Prostate gland (tissue), 2 donors: ENCODE measurements around the gene C1orf159. TPM values are rescaled to one million over a fixed set of nuclear protein-coding genes. Genes with fewer than 3 reads are reported as not detected.
A peak's percentile ranks its signal among the peaks of the same experiment; 100 is the strongest.
"Not testable (repeated sequence)": the region's sequence is repeated elsewhere in the genome, so short reads cannot be mapped to it uniquely, and the experiment has no call there.

Experiments
- DNase-seq: peaks from one replicate; pipeline ENCODE4 v3.0.0-alpha.2; 2019; ENCODE audit warnings: low spot score
- H3K27ac ChIP-seq, 2 donors: fragments of 200-600 bp; sonication (generic); 2 replicates each; pipeline ENCODE4 v1.5.1; 2017 to 2019
- H3K27me3 ChIP-seq: fragments of 200-600 bp; sonication (generic); replicated peaks from 2 replicates; pipeline ENCODE4 v1.5.1; 2019; ENCODE audit not compliant: insufficient read depth
- H3K36me3 ChIP-seq, 2 donors: fragments of 200-600 bp; sonication (generic); 1 replicate in 1 of 2; 2 replicates in 1 of 2; pipeline versions ENCODE4 v1.5.1 to v1.8.1; 2017 to 2019
- H3K4me1 ChIP-seq: fragments of 200-600 bp; sonication (generic); replicated peaks from 2 replicates; pipeline ENCODE4 v1.5.1; 2019
- H3K4me3 ChIP-seq, 2 donors: fragments of 200-600 bp; sonication (generic); 2 replicates each; pipeline ENCODE4 v1.5.1; 2017 to 2019
- H3K9me3 ChIP-seq: fragments of 200-600 bp; sonication (generic); 2 replicates; pipeline ENCODE4 v1.5.1; 2017
- CTCF ChIP-seq, 4 experiments: fragments of 200-600 bp in 2 of 4; fragments of 450-650 bp in 2 of 4; sonication (generic) in 2 of 4; IDR thresholded peaks; 1 replicate in 3 of 4; 2 replicates in 1 of 4; pipeline ENCODE4 v1.5.1; 2016 to 2019; ENCODE audit warnings: antibody characterized with exemption in 4 of 4, mild to moderate bottlenecking in 2 of 4, moderate library complexity in 2 of 4
- POLR2A ChIP-seq: fragments of 450-650 bp; IDR thresholded peaks from one replicate; pipeline ENCODE4 v1.6.1; 2016; ENCODE audit warnings: antibody characterized with exemption, mild to moderate bottlenecking
- POLR2AphosphoS5 ChIP-seq: sonication (generic); formaldehyde crosslinking; IDR thresholded peaks from one replicate; pipeline ENCODE4 v1.6.1; 2017; ENCODE audit warnings: antibody characterized with exemption
- WGBS: methylation state at CpG from one replicate; pipeline ENCODE4 v1.1.5; 2018; 5-methylcytosine and 5-hydroxymethylcytosine counted together
- intact Hi-C: fragments of 100-400 bp; cut with DNase I; formaldehyde crosslinking; loops from one replicate; pipeline ENCODE4 v1.14.2; 2022
- total RNA-seq, 2 donors: library from RNA; depleted of rRNA; stranded (reverse); fragments of >200 nt; gene quantifications; one replicate each; pipeline ENCODE4 v1.1.0, GENCODE V29; 2016

The C1orf159 gene
- total RNA-seq, 2 donors from 2014 or later: 20.0 to 26.4 TPM

GRCh38 chr1:1080122-1080757 lies 35.6 kb downstream of the C1orf159 start:
- Histone ChIP-seq H3K36me3 (no peaks in the 10 kb centered on the region), H3K9me3 (no peaks in the 10 kb centered on the region), H3K4me1 (peaks cover 9% of the 10 kb centered on the region), H3K27ac (no peak overlapping the region), H3K4me3 (peak overlapping the region; percentile 8 to 26), H3K27me3 (no peaks in the 10 kb centered on the region)
- intact Hi-C loops: no loop called here
- WGBS: under 1% methylated on average over 22 of the region's 23 CpGs
- TF ChIP-seq CTCF (IDR thresholded peaks at IDR 0.05): no peak
- no peak for TF ChIP-seq POLR2AphosphoS5
- TF ChIP-seq POLR2A: no peak
- DNase-seq: no peak

GRCh38 chr1:1079408-1080121 lies 36.3 kb downstream of the C1orf159 start:
- intact Hi-C loops: no loop called here
- no peak for DNase-seq
- Histone ChIP-seq H3K27me3 (no peaks in the 10 kb centered on the region), H3K36me3 (no peaks in the 10 kb centered on the region), H3K4me3 (peak overlapping the region; percentile 8 to 26), H3K27ac (no peak overlapping the region), H3K9me3 (no peaks in the 10 kb centered on the region), H3K4me1 (peaks cover 9% of the 10 kb centered on the region)
- WGBS: under 1% methylated on average over 36 of the region's 38 CpGs
- peak; percentile 6 for TF ChIP-seq POLR2AphosphoS5
- peak; percentile 24 for TF ChIP-seq POLR2A
- no peak for TF ChIP-seq CTCF (IDR thresholded peaks at IDR 0.05)

GRCh38 chr1:1077396-1077795 lies 38.5 kb downstream of the C1orf159 start:
- H3K36me3 ChIP-seq, intact Hi-C loops, H3K27ac ChIP-seq, H3K4me3 ChIP-seq, H3K27me3 ChIP-seq, DNase-seq, H3K4me1 ChIP-seq, H3K9me3 ChIP-seq: not testable (repeated sequence)
- 79% methylated on average over 5 of the region's 21 CpGs for WGBS

GRCh38 chr1:1075148-1075935 lies 40.5 kb downstream of the C1orf159 start:
- Histone ChIP-seq H3K9me3 (no peaks in the 10 kb centered on the region), H3K27ac (no peak overlapping the region), H3K4me3 (no peak overlapping the region), H3K4me1 (peaks cover 9% of the 10 kb centered on the region), H3K27me3 (no peaks in the 10 kb centered on the region), H3K36me3 (no peaks in the 10 kb centered on the region)
- TF ChIP-seq POLR2A: no peak
- TF ChIP-seq POLR2AphosphoS5: no peak
- TF ChIP-seq CTCF (IDR thresholded peaks at IDR 0.05): no peak
- intact Hi-C loops: no loop called here
- DNase-seq: no peak
- WGBS: 54% methylated on average over 17 of the region's 21 CpGs

GRCh38 chr1:1074631-1075147 lies 41.2 kb downstream of the C1orf159 start:
- no peaks in the 10 kb centered on the region for H3K36me3 ChIP-seq
- intact Hi-C loops: no loop called here
- no peak overlapping the region for H3K4me3 ChIP-seq
- WGBS: 76% methylated on average over 14 of the region's 14 CpGs
- H3K4me1 ChIP-seq: peaks cover 4% of the 10 kb centered on the region
- no peak for TF ChIP-seq CTCF (IDR thresholded peaks at IDR 0.05)
- no peak for TF ChIP-seq POLR2A
- no peak for TF ChIP-seq POLR2AphosphoS5
- DNase-seq: no peak
- no peak overlapping the region for H3K27ac ChIP-seq
- H3K27me3 ChIP-seq: no peaks in the 10 kb centered on the region
- no peaks in the 10 kb centered on the region for H3K9me3 ChIP-seq
